Nephron progenitor cell (in vitro differentiated cells): ENCODE data around the gene NOCT.
"Not testable (repeated sequence)": the region's sequence is repeated elsewhere in the genome, so short reads cannot be mapped to it uniquely, and the experiment has no call there.

Experiments
- DNase-seq: peaks from one replicate; pipeline ENCODE4 v3.0.0; 2021
- H3K27ac Mint-ChIP-seq: 2 replicates; pipeline ENCODE4 v1.8.0; 2021; ENCODE audit warnings: mild to moderate bottlenecking, moderate library complexity, mixed read lengths
- H3K27me3 Mint-ChIP-seq: 2 replicates; pipeline ENCODE4 v1.8.0; 2021; ENCODE audit warnings: mild to moderate bottlenecking, low read depth, mixed read lengths; ENCODE audit not compliant: poor library complexity
- H3K36me3 Mint-ChIP-seq: 2 replicates; pipeline ENCODE4 v1.8.0; 2021; ENCODE audit warnings: low read depth, mixed read lengths
- H3K4me1 Mint-ChIP-seq: 2 replicates; pipeline ENCODE4 v1.8.0; 2021; ENCODE audit warnings: mixed read lengths
- H3K4me3 Mint-ChIP-seq: 2 replicates; pipeline ENCODE4 v1.8.0; 2021; ENCODE audit warnings: mild to moderate bottlenecking, moderate library complexity, mixed read lengths
- H3K9me3 Mint-ChIP-seq: 2 replicates; pipeline ENCODE4 v1.8.0; 2021; ENCODE audit warnings: mild to moderate bottlenecking, moderate library complexity, mixed read lengths
- CTCF ChIP-seq: fragments of 200-600 bp; sonication (generic); IDR thresholded peaks from 2 replicates; pipeline ENCODE4 v1.5.0; 2021; ENCODE audit warnings: antibody characterized with exemption

The NOCT gene

DNA sequence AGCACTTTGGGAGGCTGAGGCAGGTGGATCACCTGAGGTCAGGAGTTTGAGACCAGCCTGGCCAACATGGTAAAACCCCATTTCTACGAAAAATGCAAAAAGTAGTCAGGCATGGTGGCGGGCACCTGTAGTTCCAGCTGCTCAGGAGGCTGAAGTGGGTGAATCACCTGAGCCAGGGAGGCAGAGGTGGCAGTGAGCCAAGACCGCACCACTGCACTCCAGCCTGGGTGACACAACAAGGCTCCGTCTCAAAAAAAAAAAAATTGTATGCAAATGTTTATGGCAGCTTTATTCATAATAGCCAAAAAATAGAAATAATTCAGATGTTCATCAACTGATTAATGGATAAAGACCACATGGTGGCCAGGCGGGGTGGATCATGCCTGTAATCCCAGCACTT lies 9.8 kb upstream of the NOCT start:
- no peak for DNase-seq
- Mint-ChIP-seq H3K4me3 (no peak overlapping the region), H3K9me3 (peaks cover 14% of the 10 kb centered on the region), H3K27ac (no peak overlapping the region), H3K4me1 (peaks cover 16% of the 10 kb centered on the region), H3K27me3 (peaks cover 4% of the 10 kb centered on the region), H3K36me3 (peaks cover 5% of the 10 kb centered on the region)
- no peak for TF ChIP-seq CTCF

- Mint-ChIP-seq H3K4me1 (peaks cover 22% of the 10 kb centered on the region), H3K27me3 (peaks cover 2% of the 10 kb centered on the region), H3K36me3 (peaks cover 5% of the 10 kb centered on the region), H3K4me3 (no peak overlapping the region), H3K27ac (no peak overlapping the region), H3K9me3 (peaks cover 14% of the 10 kb centered on the region)
- no peak for DNase-seq
- no peak for TF ChIP-seq CTCF
Measured at GRCh38 chr4:139007640-139008039, 7.9 kb upstream of the NOCT start.

DNA sequence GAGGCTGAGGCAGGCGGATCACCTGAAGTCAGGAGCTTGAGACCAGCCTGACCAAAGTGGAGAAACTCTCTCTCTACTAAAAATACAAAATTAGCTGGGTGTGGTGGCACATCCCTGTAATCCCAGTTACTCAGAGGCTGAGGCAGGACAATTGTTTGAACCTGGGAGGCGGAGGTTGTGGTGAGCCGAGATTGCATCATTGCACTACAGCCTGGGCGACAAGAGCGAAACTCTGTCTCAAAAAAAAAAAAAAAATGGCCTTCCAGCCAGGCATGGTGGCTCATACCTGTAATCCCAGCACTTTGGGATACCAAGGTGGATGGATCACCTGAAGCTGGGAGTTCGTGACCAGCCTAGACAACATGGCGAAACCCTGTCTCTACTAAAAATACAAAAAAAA lies 7.3 kb upstream of the NOCT start:
- H3K27me3 Mint-ChIP-seq, H3K36me3 Mint-ChIP-seq, H3K4me3 Mint-ChIP-seq, H3K27ac Mint-ChIP-seq, DNase-seq: not testable (repeated sequence)
- H3K9me3 Mint-ChIP-seq = peaks cover 14% of the 10 kb centered on the region
- peaks cover 22% of the 10 kb centered on the region for H3K4me1 Mint-ChIP-seq

- Mint-ChIP-seq H3K9me3 (peaks cover 14% of the 10 kb centered on the region), H3K4me3 (no peak overlapping the region), H3K27me3 (peaks cover 2% of the 10 kb centered on the region), H3K36me3 (peaks cover 5% of the 10 kb centered on the region), H3K27ac (peak overlapping the region; percentile 73), H3K4me1 (peaks cover 33% of the 10 kb centered on the region)
- DNase-seq = no peak
- no peak for TF ChIP-seq CTCF
Measured at GRCh38 chr4:139009702-139010101, 5.9 kb upstream of the NOCT start.

- no peak for TF ChIP-seq CTCF
- Mint-ChIP-seq H3K27ac (no peak overlapping the region), H3K4me1 (peaks cover 43% of the 10 kb centered on the region), H3K4me3 (no peak overlapping the region), H3K27me3 (peaks cover 2% of the 10 kb centered on the region), H3K9me3 (peaks cover 14% of the 10 kb centered on the region), H3K36me3 (peaks cover 5% of the 10 kb centered on the region)
- no peak for DNase-seq
Measured at GRCh38 chr4:139011225-139011950, 4.2 kb upstream of the NOCT start.

- peaks cover 4% of the 10 kb centered on the region for H3K36me3 Mint-ChIP-seq
- DNase-seq = no peak
- peaks cover 2% of the 10 kb centered on the region for H3K27me3 Mint-ChIP-seq
- H3K9me3 Mint-ChIP-seq = no peaks in the 10 kb centered on the region
- no peak for TF ChIP-seq CTCF
- peaks cover 53% of the 10 kb centered on the region for H3K4me1 Mint-ChIP-seq
- peak overlapping the region; percentile 100 for H3K27ac Mint-ChIP-seq
- peak overlapping the region; percentile 83 for H3K4me3 Mint-ChIP-seq
Measured at GRCh38 chr4:139014371-139015268, 961 bp upstream of the NOCT start.
